ENCODE data around the gene PCOLCE2.

Gene PCOLCE2

GRCh38 chr3:142787719-142788118 lies 101.2 kb downstream of the PCOLCE2 start:
- Histone ChIP-seq H3K4me1 (ENCODE audit: insufficient read depth, low read length, severe bottlenecking) (no peaks in the 10 kb centered on the region), H3K27me3 (ENCODE audit: insufficient read depth, low read length) (no peaks in the 10 kb centered on the region), H4K20me1 (ENCODE audit: insufficient read depth, low read length) (no peaks in the 10 kb centered on the region), H3K79me2 (ENCODE audit: insufficient read depth, low read length) (no peaks in the 10 kb centered on the region), H3K9me2 (ENCODE audit: low read depth, low read length) (no peaks in the 10 kb centered on the region), H3K4me2 (ENCODE audit: low read length) (no peak overlapping the region), H3K27ac (ENCODE audit: low read depth, low read length, poor library complexity, severe bottlenecking) (no peak overlapping the region), H3K9ac (ENCODE audit: low read length) (no peak overlapping the region), H2AFZ (ENCODE audit: low read length) (no peak overlapping the region), H3K9me3 (ENCODE audit: low read length) (no peaks in the 10 kb centered on the region), H3F3A (ENCODE audit: insufficient read depth, low read length) (no peaks in the 10 kb centered on the region), H3K36me3 (ENCODE audit: insufficient read depth, low read length) (no peaks in the 10 kb centered on the region), H3K4me3 (ENCODE audit: low read depth, low read length, poor library complexity, severe bottlenecking) (no peak overlapping the region)
- TF ChIP-seq CTCF (IDR thresholded peaks at IDR 0.05; ENCODE audit: low read length) (no peak), EZH2 (IDR thresholded peaks at IDR 0.05; ENCODE audit: borderline replicate concordance, low read length) (no peak)

GRCh38 chr3:142785996-142786395 lies 102.9 kb downstream of the PCOLCE2 start:
- no peak for TF ChIP-seq EZH2 (IDR thresholded peaks at IDR 0.05; ENCODE audit: borderline replicate concordance, low read length)
- TF ChIP-seq CTCF (IDR thresholded peaks at IDR 0.05; ENCODE audit: low read length): no peak

GRCh38 chr3:142784228-142784627 lies 104.7 kb downstream of the PCOLCE2 start:
- Histone ChIP-seq H4K20me1 (ENCODE audit: insufficient read depth, low read length) (0 out of 2 replicates have a peak, but pooled peaks cover 3% of the 10 kb centered on the region), H3K27ac (ENCODE audit: low read depth, low read length, poor library complexity, severe bottlenecking) (no peak overlapping the region), H3K9ac (ENCODE audit: low read length) (no peak overlapping the region), H3K4me3 (ENCODE audit: low read depth, low read length, poor library complexity, severe bottlenecking) (no peak overlapping the region), H3K4me1 (ENCODE audit: insufficient read depth, low read length, severe bottlenecking) (no peaks in the 10 kb centered on the region), H3F3A (ENCODE audit: insufficient read depth, low read length) (no peaks in the 10 kb centered on the region), H2AFZ (ENCODE audit: low read length) (no peak overlapping the region), H3K27me3 (ENCODE audit: insufficient read depth, low read length) (no peaks in the 10 kb centered on the region), H3K9me3 (ENCODE audit: low read length) (no peaks in the 10 kb centered on the region), H3K9me2 (ENCODE audit: low read depth, low read length) (no peaks in the 10 kb centered on the region), H3K4me2 (ENCODE audit: low read length) (no peak overlapping the region), H3K36me3 (ENCODE audit: insufficient read depth, low read length) (no peaks in the 10 kb centered on the region), H3K79me2 (ENCODE audit: insufficient read depth, low read length) (no peaks in the 10 kb centered on the region)
- TF ChIP-seq CTCF (IDR thresholded peaks at IDR 0.05; ENCODE audit: low read length): no peak
- TF ChIP-seq EZH2 (IDR thresholded peaks at IDR 0.05; ENCODE audit: borderline replicate concordance, low read length): no peak

More at GRCh38 chr3:142785996-142786395, 102.9 kb downstream of the PCOLCE2 start:
- no peaks in the 10 kb centered on the region for H3K79me2 ChIP-seq (ENCODE audit: insufficient read depth, low read length)
- no peak overlapping the region for H2AFZ ChIP-seq (ENCODE audit: low read length)
- H3K9ac ChIP-seq (ENCODE audit: low read length): no peak overlapping the region
- no peak overlapping the region for H3K4me3 ChIP-seq (ENCODE audit: low read depth, low read length, poor library complexity, severe bottlenecking)
- H3K4me1 ChIP-seq (ENCODE audit: insufficient read depth, low read length, severe bottlenecking): no peaks in the 10 kb centered on the region
- no peaks in the 10 kb centered on the region for H3K36me3 ChIP-seq (ENCODE audit: insufficient read depth, low read length)
- no peak overlapping the region for H3K4me2 ChIP-seq (ENCODE audit: low read length)
- no peak overlapping the region for H3K27ac ChIP-seq (ENCODE audit: low read depth, low read length, poor library complexity, severe bottlenecking)
- H3F3A ChIP-seq (ENCODE audit: insufficient read depth, low read length): no peaks in the 10 kb centered on the region
- H3K9me2 ChIP-seq (ENCODE audit: low read depth, low read length): no peaks in the 10 kb centered on the region
- H3K9me3 ChIP-seq (ENCODE audit: low read length): no peaks in the 10 kb centered on the region
- no peaks in the 10 kb centered on the region for H3K27me3 ChIP-seq (ENCODE audit: insufficient read depth, low read length)
- H4K20me1 ChIP-seq (ENCODE audit: insufficient read depth, low read length): no peaks in the 10 kb centered on the region
